Measurements from ENCODE around the gene RPS4Y1.

The RPS4Y1 gene

DNA sequence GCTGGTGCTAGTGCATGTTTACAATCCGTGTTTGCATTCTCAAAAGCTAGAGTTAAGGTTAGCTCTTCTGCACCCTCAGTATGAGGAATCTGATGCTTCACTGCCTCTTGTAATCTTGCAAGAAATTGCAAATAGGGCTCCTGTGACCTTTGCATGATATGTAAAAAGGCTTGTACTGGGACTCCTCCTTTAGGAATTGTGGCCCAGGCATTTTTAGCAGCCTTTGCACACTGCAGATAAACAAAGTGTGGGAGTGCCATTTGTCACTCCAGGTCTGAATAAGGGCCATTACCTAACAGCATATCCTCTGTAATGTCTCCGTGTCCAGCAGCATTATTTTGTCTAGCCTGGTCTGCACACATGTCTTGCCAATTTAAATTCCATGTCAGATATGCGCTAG lies 44.5 kb downstream of the RPS4Y1 start:
- DNase-seq = no peak

DNA sequence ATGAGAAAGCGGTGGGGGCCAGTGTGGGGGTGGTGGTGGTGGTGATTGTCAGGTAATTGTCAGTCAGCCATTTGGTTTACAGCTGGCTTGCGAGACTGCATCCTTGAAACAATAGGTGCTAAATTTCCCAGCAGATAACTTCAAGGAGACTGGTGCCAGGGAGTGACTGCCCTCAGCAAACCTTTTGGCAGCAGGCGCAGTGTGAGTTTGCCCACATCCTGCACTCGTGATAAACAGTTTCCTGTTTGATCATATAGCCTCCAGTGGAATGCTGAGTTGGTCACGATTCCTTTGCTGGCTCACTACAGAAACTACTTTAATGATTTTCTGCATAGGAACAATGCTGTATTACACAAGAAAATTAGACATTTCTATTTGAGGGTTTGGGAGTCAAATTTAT lies 46.0 kb downstream of the RPS4Y1 start:
- no peak for DNase-seq

- no peak for DNase-seq
Measured at GRCh38 chrY:2887955-2888354, 46.6 kb downstream of the RPS4Y1 start.

DNA sequence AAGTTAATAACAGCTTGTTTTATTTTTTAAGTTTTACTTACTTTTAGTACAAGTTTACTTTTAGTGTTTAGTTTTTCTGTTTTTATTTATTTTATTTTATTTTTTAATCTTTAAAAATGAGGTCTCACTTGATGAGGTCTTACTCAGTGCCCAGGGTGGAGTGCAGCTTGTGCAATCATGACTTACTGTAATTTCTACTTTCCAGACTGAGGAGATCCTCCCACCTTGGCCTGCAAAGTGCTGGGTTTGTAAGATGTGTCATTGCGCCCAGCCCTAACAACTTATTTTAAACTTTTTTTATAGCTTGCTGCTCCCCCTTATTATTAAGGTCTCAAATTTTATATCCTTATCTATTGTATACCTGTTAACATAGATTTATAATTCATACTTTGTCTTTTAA lies 52.1 kb downstream of the RPS4Y1 start:
- DNase-seq = no peak

- no peak for DNase-seq
Measured at GRCh38 chrY:2896050-2896449, 54.6 kb downstream of the RPS4Y1 start.

GRCh38 chrY:2907356-2907755 lies 66.0 kb downstream of the RPS4Y1 start:
- no peak for DNase-seq

DNA sequence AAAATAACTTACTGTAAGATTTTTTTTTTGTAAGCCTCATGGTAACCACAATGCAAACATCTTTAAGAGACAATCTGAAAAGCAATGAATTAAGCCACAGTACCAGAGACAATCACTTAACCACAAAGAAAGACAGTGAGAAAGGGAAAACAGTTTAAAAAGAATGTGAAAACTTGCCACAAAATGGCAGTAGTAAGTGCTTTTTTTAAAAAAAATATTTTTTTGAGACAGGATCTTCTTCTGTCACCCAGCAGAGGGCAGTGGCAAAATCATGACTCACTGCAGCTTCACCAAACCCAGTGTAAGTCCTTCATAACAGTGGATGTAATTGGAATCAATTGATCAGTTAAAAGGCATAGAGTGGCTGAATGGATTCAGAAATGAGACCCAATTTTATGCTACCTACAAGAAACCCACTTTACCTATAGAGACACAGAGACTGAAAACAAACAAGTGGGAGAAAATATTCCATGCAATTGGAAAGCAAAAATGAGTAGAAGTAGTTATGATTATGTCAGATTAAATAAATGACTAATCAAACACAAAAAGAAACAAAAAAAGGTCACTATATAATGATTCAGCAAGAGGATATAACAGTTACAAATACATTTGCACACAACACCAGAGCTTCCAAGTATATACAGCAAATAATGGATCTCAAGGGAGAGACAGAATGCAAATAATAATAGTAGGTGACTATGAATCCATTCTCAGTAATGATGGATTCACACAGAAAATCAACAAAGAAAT lies 71.8 kb downstream of the RPS4Y1 start:
- no peak for DNase-seq

Data from NCI-H1105 (cell line).